HepG2 (cell line): ENCODE data around the gene VWA1. TPM values are rescaled to one million over a fixed set of nuclear protein-coding genes. Genes with fewer than 3 reads are reported as not detected.

Source experiments
- CCDC6 ChIP-seq: sonication (generic); formaldehyde crosslinking; IDR thresholded peaks from 2 replicates; pipeline ENCODE4 v1.8.1; 2022; ENCODE audit warnings: mild to moderate bottlenecking, missing genetic modification reagents, moderate library complexity
- FOXA3 ChIP-seq: IDR thresholded peaks from 2 replicates; pipeline ENCODE4 v1.6.1; 2016; ENCODE audit warnings: missing genetic modification reagents, missing compliant biosample characterization
- HMGXB4 ChIP-seq, 2 experiments: sonication (generic) in 1 of 2; formaldehyde crosslinking in 1 of 2; IDR thresholded peaks; 2 replicates each; pipeline versions ENCODE4 v1.4.0 to v1.6.1; 2018 to 2020; ENCODE audit warnings: missing genetic modification reagents in 2 of 2, borderline replicate concordance in 1 of 2, low read depth in 1 of 2, mild to moderate bottlenecking in 1 of 2, missing biosample characterization in 1 of 2
- KMT2B ChIP-seq: IDR thresholded peaks from 2 replicates; pipeline ENCODE4 v1.6.1; 2016; ENCODE audit warnings: missing genetic modification reagents, missing compliant biosample characterization
- LCORL ChIP-seq, 2 experiments: fragments of 450-650 bp in 1 of 2; sonication (generic) in 1 of 2; formaldehyde crosslinking in 1 of 2; IDR thresholded peaks; 2 replicates each; pipeline versions ENCODE4 v1.5.0 to v1.6.1; 2017 to 2020; ENCODE audit warnings: antibody characterized with exemption in 1 of 2, missing genetic modification reagents in 1 of 2
- MIER3 ChIP-seq: IDR thresholded peaks from 2 replicates; pipeline ENCODE4 v1.6.1; 2016; ENCODE audit warnings: missing compliant biosample characterization, borderline replicate concordance
- SNRNP70 ChIP-seq: fragments of 200-400 bp; formaldehyde crosslinking; IDR thresholded peaks from 2 replicates; pipeline ENCODE4 v1.6.1; 2017; ENCODE audit warnings: mild to moderate bottlenecking, low read depth, low read length, moderate library complexity
- SOX13 ChIP-seq, 3 experiments: fragments of 450-650 bp in 1 of 3; sonication (generic) in 1 of 3; formaldehyde crosslinking in 1 of 3; IDR thresholded peaks in 2 of 3; conservative IDR thresholded peaks in 1 of 3; 2 replicates each; pipeline versions ENCODE4 v1.5.0 to v1.6.1; 2016 to 2020; ENCODE audit warnings: antibody characterized with exemption in 1 of 3, mild to moderate bottlenecking in 1 of 3, missing compliant biosample characterization in 1 of 3, missing genetic modification reagents in 1 of 3, moderate library complexity in 1 of 3
- TBP ChIP-seq: sonication (generic); formaldehyde crosslinking; IDR thresholded peaks from 2 replicates; pipeline ENCODE4 v1.5.0; 2020; ENCODE audit warnings: missing genetic modification reagents
- TOPORS ChIP-seq: sonication (generic); formaldehyde crosslinking; IDR thresholded peaks from 2 replicates; pipeline ENCODE4 v1.8.0; 2023; ENCODE audit warnings: mild to moderate bottlenecking, missing genetic modification reagents
- YEATS4 ChIP-seq: sonication (generic); formaldehyde crosslinking; IDR thresholded peaks from 2 replicates; pipeline ENCODE4 v1.4.0; 2020; ENCODE audit warnings: missing genetic modification reagents, borderline replicate concordance
- ZFP91 ChIP-seq: sonication (generic); formaldehyde crosslinking; IDR thresholded peaks from 2 replicates; pipeline ENCODE4 v1.9.0; 2022; ENCODE audit warnings: missing genetic modification reagents, mild to moderate bottlenecking, borderline replicate concordance
- ZMYM4 ChIP-seq: sonication (generic); formaldehyde crosslinking; IDR thresholded peaks from 2 replicates; pipeline ENCODE4 v1.8.1; 2023; ENCODE audit warnings: mild to moderate bottlenecking, missing genetic modification reagents
- ZNF383 ChIP-seq: sonication (generic); formaldehyde crosslinking; IDR thresholded peaks from 2 replicates; pipeline ENCODE4 v1.4.0; 2020; ENCODE audit warnings: missing genetic modification reagents, mild to moderate bottlenecking, borderline replicate concordance
- ZNF549 ChIP-seq: sonication (generic); formaldehyde crosslinking; IDR thresholded peaks from 2 replicates; pipeline ENCODE4 v1.5.0; 2020; ENCODE audit warnings: missing genetic modification reagents
- ZNF572 ChIP-seq: sonication (generic); formaldehyde crosslinking; IDR thresholded peaks from 2 replicates; pipeline ENCODE4 v1.5.1; 2020; ENCODE audit warnings: mild to moderate bottlenecking, missing genetic modification reagents
- ZNF598 ChIP-seq: sonication (generic); formaldehyde crosslinking; IDR thresholded peaks from 2 replicates; pipeline ENCODE4 v1.5.1; 2020; ENCODE audit warnings: mild to moderate bottlenecking, missing genetic modification reagents, borderline replicate concordance
- ZNF605 ChIP-seq: sonication (generic); formaldehyde crosslinking; IDR thresholded peaks from 2 replicates; pipeline ENCODE4 v1.8.0; 2022; ENCODE audit warnings: mild to moderate bottlenecking, missing genetic modification reagents
- ZNF749 ChIP-seq: sonication (generic); formaldehyde crosslinking; IDR thresholded peaks from 2 replicates; pipeline ENCODE4 v1.8.0; 2022; ENCODE audit warnings: mild to moderate bottlenecking, missing genetic modification reagents, moderate library complexity, borderline replicate concordance
- ZNF792 ChIP-seq: IDR thresholded peaks from 2 replicates; pipeline ENCODE4 v1.6.1; 2016
- ZSCAN9 ChIP-seq: IDR thresholded peaks from 2 replicates; pipeline ENCODE4 v1.6.1; 2016; ENCODE audit warnings: borderline replicate concordance
- polyA plus RNA-seq, 8 experiments: library from polyadenylated mRNA; depleted of rRNA in 3 of 8; stranded (reverse) in 7 of 8; unstranded in 1 of 8; fragments of >200 nt; fragmentation: Illumina TruSeq in 4 of 8; extraction: Trizol in 4 of 8; gene quantifications; 2 replicates each; pipeline versions ENCODE4 v1.2.1 to v1.2.3, GENCODE V29; 2011 to 2016; ENCODE audit warnings: low read depth in 4 of 8, missing spikeins in 1 of 8, mixed read lengths in 1 of 8; ENCODE audit not compliant: insufficient read depth in 1 of 8
- total RNA-seq, 5 experiments: library from RNA; depleted of rRNA; stranded (reverse); fragments of >200 nt; fragmentation: Illumina TruSeq; extraction: Trizol; gene quantifications; 2 replicates each; pipeline ENCODE4 v1.2.3, GENCODE V29; 2016; ENCODE audit warnings: low read depth in 1 of 5
- TF ChIP-seq, protein P1 (sequence below): sonication (generic); formaldehyde crosslinking; IDR thresholded peaks from 2 replicates; pipeline ENCODE4 v1.4.0; 2020; ENCODE audit warnings: low read depth, mild to moderate bottlenecking, missing genetic modification reagents

Gene VWA1
- total and polyA plus RNA-seq, 2 of the 13 experiments (the other 11 are each of a cell fraction or from before 2014, with no cell fraction given) = 40.9 to 57.5 TPM

GRCh38 chr1:1400576-1401456 is 34.7 kb upstream of the VWA1 start (continued):
- no peak for TF ChIP-seq SNRNP70
- peak; percentile 88 for TF ChIP-seq ZFP91 (CRISPR knock-in tag)
- TF ChIP-seq CCDC6 (CRISPR knock-in tag) = peak; percentile 94; the same call in 1 of the 2 replicates
- TF ChIP-seq, protein P1, sequence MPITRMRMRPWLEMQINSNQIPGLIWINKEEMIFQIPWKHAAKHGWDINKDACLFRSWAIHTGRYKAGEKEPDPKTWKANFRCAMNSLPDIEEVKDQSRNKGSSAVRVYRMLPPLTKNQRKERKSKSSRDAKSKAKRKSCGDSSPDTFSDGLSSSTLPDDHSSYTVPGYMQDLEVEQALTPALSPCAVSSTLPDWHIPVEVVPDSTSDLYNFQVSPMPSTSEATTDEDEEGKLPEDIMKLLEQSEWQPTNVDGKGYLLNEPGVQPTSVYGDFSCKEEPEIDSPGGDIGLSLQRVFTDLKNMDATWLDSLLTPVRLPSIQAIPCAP (CRISPR knock-in tag) = 0 out of 2 replicates have a peak, but pooled peaks have one; percentile 62
- TF ChIP-seq FOXA3 (CRISPR knock-in tag) = peak; percentile 99
- TF ChIP-seq ZNF383 (CRISPR knock-in tag) = no peak
- peak; percentile 66; the same call in 1 of the 2 replicates for TF ChIP-seq TOPORS (CRISPR knock-in tag)
- no peak for TF ChIP-seq TBP (CRISPR knock-in tag)
- peak; percentile 53; the same call in 1 of the 2 replicates for TF ChIP-seq KMT2B (CRISPR knock-in tag)
- no peak for TF ChIP-seq LCORL (IDR thresholded peaks at IDR 0.05)
- peak; percentile 96 for TF ChIP-seq LCORL (CRISPR knock-in tag; IDR thresholded peaks at IDR 0.05)
- no peak for TF ChIP-seq ZNF549 (CRISPR knock-in tag)
- TF ChIP-seq HMGXB4 (CRISPR knock-in tag; IDR thresholded peaks at IDR 0.05; ENCODE audit: borderline replicate concordance in 1 of 2, low read depth in 1 of 2) = peak; percentile 74 to 97
- 0 out of 2 replicates have a peak, but pooled peaks have one; percentile 22 for TF ChIP-seq SOX13 (IDR thresholded peaks at IDR 0.05)
- peak in 1 of 2 experiments; percentile 93; a peak in 2 of 4 replicates for TF ChIP-seq SOX13 (CRISPR knock-in tag; conservative IDR thresholded peaks at IDR 0.05 in 1 of 2, IDR thresholded peaks at IDR 0.05 in 1 of 2)
- TF ChIP-seq ZSCAN9 (CRISPR knock-in tag) = peak; percentile 95; the same call in 1 of the 2 replicates
- TF ChIP-seq MIER3 = peak; percentile 99
- peak; percentile 88; the same call in 1 of the 2 replicates for TF ChIP-seq ZNF792
- peak; percentile 71 for TF ChIP-seq ZMYM4
- TF ChIP-seq ZNF605 (CRISPR knock-in tag) = 0 out of 2 replicates have a peak, but pooled peaks have one; percentile 57
- TF ChIP-seq ZNF749 (CRISPR knock-in tag) = peak; percentile 75; the same call in 1 of the 2 replicates
- TF ChIP-seq YEATS4 = peak; percentile 93; the same call in 1 of the 2 replicates
- TF ChIP-seq ZNF572 (CRISPR knock-in tag) = peak; percentile 97; the same call in 1 of the 2 replicates
- TF ChIP-seq ZNF598 (CRISPR knock-in tag) = no peak
